ENCODE measurements around the gene MAPK8IP2. TPM values are rescaled to one million over a fixed set of nuclear protein-coding genes. Genes with fewer than 3 reads are reported as not detected.

Gene MAPK8IP2
- total RNA-seq, 1 experiment from 2014 or later = 6.4 TPM

GRCh38 chr22:50583294-50583861 lies 17.2 kb upstream of the MAPK8IP2 start (continued):
- TF ChIP-seq ATF3 (IDR thresholded peaks at IDR 0.05) = no peak

GRCh38 chr22:50584106-50585096 lies 16.2 kb upstream of the MAPK8IP2 start:
- no peak for ATAC-seq
- Histone ChIP-seq H3K4me1 (ENCODE audit: control insufficient read depth in 1 of 2, insufficient read depth in 2 of 2, low read length in 2 of 2) (peaks cover 5 to 24% of the 10 kb centered on the region in 2 experiments), H3K9me2 (ENCODE audit: insufficient read depth) (no peaks in the 10 kb centered on the region), H3K9me3 (ENCODE audit: control insufficient read depth in 1 of 2, insufficient read depth in 1 of 2, low read depth in 1 of 2, low read length in 2 of 2) (no peaks in the 10 kb centered on the region), H3K4me3 (replicated peaks in 1 of 2; ENCODE audit: low read depth in 1 of 2, low read length in 2 of 2) (peak overlapping the region; percentile 86 to 90), H3K4me2 (ENCODE audit: low read length) (peak overlapping the region; percentile 97), H3K79me2 (ENCODE audit: insufficient read depth, low read length) (peaks cover 17% of the 10 kb centered on the region; the same call in 1 of the 2 replicates), H3K27ac (ENCODE audit: low read depth, low read length) (no peak overlapping the region), H4K20me1 (ENCODE audit: insufficient read depth) (no peaks in the 10 kb centered on the region), H2AFZ (ENCODE audit: low read depth, low read length, poor library complexity, severe bottlenecking) (no peak overlapping the region), H3K9ac (ENCODE audit: low read length) (peak overlapping the region; percentile 90), H3K36me3 (ENCODE audit: control insufficient read depth in 1 of 2, insufficient read depth in 2 of 2, low read length in 2 of 2) (no peaks in the 10 kb centered on the region), H3K27me3 (ENCODE audit: insufficient read depth, low read length) (no peaks in the 10 kb centered on the region)
- no peak for TF ChIP-seq ATF3 (IDR thresholded peaks at IDR 0.05)
- TF ChIP-seq SP1 (IDR thresholded peaks at IDR 0.05; ENCODE audit: low read depth) = no peak
- no peak for TF ChIP-seq CBX3 (IDR thresholded peaks at IDR 0.05; ENCODE audit: low read depth)
- TF ChIP-seq CEBPB (IDR thresholded peaks at IDR 0.05; ENCODE audit: low read depth) = no peak
- no peak for TF ChIP-seq ZNF274 (IDR thresholded peaks at IDR 0.05; ENCODE audit: low read depth, low read length)
- TF ChIP-seq POLR2AphosphoS5 (IDR thresholded peaks at IDR 0.05; ENCODE audit: low read depth, low read length) = no peak
- no peak for TF ChIP-seq SRF (IDR thresholded peaks at IDR 0.05; ENCODE audit: low read depth)
- no peak for TF ChIP-seq MAX (IDR thresholded peaks at IDR 0.05)
- TF ChIP-seq REST (IDR thresholded peaks at IDR 0.05; ENCODE audit: low read depth) = no peak
- no peak for TF ChIP-seq RAD21 (IDR thresholded peaks at IDR 0.05; ENCODE audit: low read depth)
- TF ChIP-seq POLR2A (IDR thresholded peaks at IDR 0.05; ENCODE audit: borderline replicate concordance, extremely low read depth, insufficient read depth, insufficient read length) = no peak
- TF ChIP-seq EGR1 (IDR thresholded peaks at IDR 0.05; ENCODE audit: low read depth) = no peak
- BruUV-seq (replicated peaks) = no TSS peak
- ChIA-PET RAD21 (ENCODE audit: low non-redundant PET in 1 of 2, low total read pairs in 2 of 2, uncharacterized antibody in 2 of 2, unreplicated experiment in 2 of 2) (no interaction called here), POLR2A (no interaction called here), CTCF (no interaction called here)
- intact Hi-C loops (cut with micrococcal nuclease) = no loop called here
- no peak for DNase-seq (ENCODE audit: low read depth, low spot score)
